Right cardiac atrium (tissue), 5 donors: Measurements from ENCODE around the gene CACNA2D1. TPM values are rescaled to one million over a fixed set of nuclear protein-coding genes. Genes with fewer than 3 reads are reported as not detected.

Experiments used
- ATAC-seq, 2 donors: fragments of 200-7000 bp; cut with Tn5 transposase; one replicate each; pipeline versions ENCODE4 v1.8.0 to v1.9.1; 2020; ENCODE audit warnings: moderate library complexity in 2 of 2, mild to moderate bottlenecking in 1 of 2
- DNase-seq, 3 donors: peaks; one replicate each; pipeline ENCODE4 v3.0.0-alpha.2; 2020
- H3K27ac ChIP-seq: one replicate; pipeline ENCODE4 v1.5.1; 2013; ENCODE audit warnings: mild to moderate bottlenecking, low read length, control low read depth, moderate library complexity
- H3K27me3 ChIP-seq: one replicate; pipeline ENCODE4 v1.6.1; 2013; ENCODE audit not compliant: control insufficient read depth, insufficient read depth
- H3K4me1 ChIP-seq: one replicate; pipeline ENCODE4 v1.6.1; 2013; ENCODE audit warnings: low read length; ENCODE audit not compliant: control insufficient read depth, insufficient read depth
- H3K4me3 ChIP-seq: one replicate; pipeline ENCODE4 v1.5.1; 2013; ENCODE audit warnings: low read length, control low read depth
- H3K9me3 ChIP-seq: one replicate; pipeline ENCODE4 v1.6.1; 2013; ENCODE audit warnings: low read length; ENCODE audit not compliant: control insufficient read depth
- WGBS: extraction: QIAGEN DNeasy Blood & Tissue Kit; methylation state at CpG from one replicate; pipeline ENCODE4 v1.1.7; 2013; 5-methylcytosine and 5-hydroxymethylcytosine counted together
- intact Hi-C, 4 donors: fragments of 100-400 bp; cut with DNase I; formaldehyde crosslinking; loops; one replicate each; pipeline versions ENCODE4 v1.11.0 to v1.14.0; 2022 to 2023
- polyA plus RNA-seq: library from polyadenylated mRNA; stranded (reverse); fragments of 200-250 nt; gene quantifications from one replicate; pipeline ENCODE4 v1.2.3, GENCODE V29; 2013
- total RNA-seq, 4 donors: library from RNA; stranded (reverse); fragmentation: NEBNext Ultra II Directional; extraction: Animal tissue kit (Norgen Biotek cat#: 25700); gene quantifications; one replicate each; pipeline ENCODE4 v1.2.1, GENCODE V29; 2021
- donor health status: healthy with polysubstance abuse.
- donor health status: DM: no; HTN: yes; CAD: no.
- donor health status: DM: no; HTN: no; CAD: no.
- donor health status: DM: no; HTN: yes; CAD: no; lungs with severe emphysema.
- donor health status: DM: yes; HTN: yes; CAD: no.

The CACNA2D1 gene
- total and polyA plus RNA-seq, 5 donors = 9.7 to 55.2 (median 42.4) TPM

- H3K27ac ChIP-seq = no peak overlapping the region
- WGBS = 3% methylated on average over 2 of the region's 2 CpGs
- no peaks in the 10 kb centered on the region for H3K27me3 ChIP-seq
- intact Hi-C loops = loop anchor here (5.0 to 10.0 kb wide), 3 partner anchors 440 to 560 kb away; no protein-coding TSS in a partner anchor
- ATAC-seq (peak; percentile 24 to 41), DNase-seq (peak; percentile 10 to 51 (median 14))
- H3K9me3 ChIP-seq = no peaks in the 10 kb centered on the region
- no peaks in the 10 kb centered on the region for H3K4me1 ChIP-seq
- H3K4me3 ChIP-seq = no peak overlapping the region
Measured at GRCh38 chr7:82044497-82045080, 399.0 kb downstream of the CACNA2D1 start.

GRCh38 chr7:82039621-82040020, 404.0 kb downstream of the CACNA2D1 start:
- Histone ChIP-seq H3K9me3 (no peaks in the 10 kb centered on the region), H3K4me3 (no peak overlapping the region), H3K27me3 (no peaks in the 10 kb centered on the region), H3K27ac (no peak overlapping the region), H3K4me1 (no peaks in the 10 kb centered on the region)
- ATAC-seq = no peak
- intact Hi-C loops = loop anchor here in 3 of 4 donors (5.0 to 10.0 kb wide), 3 partner anchors 445 to 565 kb away; no protein-coding TSS in a partner anchor
- WGBS = 72% methylated on average over 1 of the region's 1 CpG
- DNase-seq = no peak

GRCh38 chr7:82036146-82036886, 407.3 kb downstream of the CACNA2D1 start:
- WGBS = 79% methylated on average over 3 of the region's 3 CpGs
- H3K9me3 ChIP-seq = no peaks in the 10 kb centered on the region
- ATAC-seq (no peak), DNase-seq (no peak)
- no peaks in the 10 kb centered on the region for H3K27me3 ChIP-seq
- no peaks in the 10 kb centered on the region for H3K4me1 ChIP-seq
- H3K27ac ChIP-seq = no peak overlapping the region
- intact Hi-C loops = no loop called here
- H3K4me3 ChIP-seq = no peak overlapping the region

GRCh38 chr7:82035456-82035855, 408.1 kb downstream of the CACNA2D1 start:
- no peaks in the 10 kb centered on the region for H3K27me3 ChIP-seq
- H3K9me3 ChIP-seq = no peaks in the 10 kb centered on the region
- no peak for ATAC-seq
- intact Hi-C loops = no loop called here
- 97% methylated on average over 1 of the region's 1 CpG for WGBS
- DNase-seq = no peak
- no peak overlapping the region for H3K27ac ChIP-seq
- no peak overlapping the region for H3K4me3 ChIP-seq
- peaks cover 1% of the 10 kb centered on the region for H3K4me1 ChIP-seq

- 93% methylated on average over 3 of the region's 3 CpGs for WGBS
- Histone ChIP-seq H3K4me1 (peaks cover 1% of the 10 kb centered on the region), H3K27ac (no peak overlapping the region), H3K4me3 (no peak overlapping the region), H3K9me3 (no peaks in the 10 kb centered on the region), H3K27me3 (no peaks in the 10 kb centered on the region)
- DNase-seq = no peak
- no peak for ATAC-seq
- intact Hi-C loops = no loop called here
Measured at GRCh38 chr7:82032901-82033300, 410.7 kb downstream of the CACNA2D1 start.

- intact Hi-C loops = no loop called here
- no peak for ATAC-seq
- WGBS = 97% methylated on average over 1 of the region's 1 CpG
- no peaks in the 10 kb centered on the region for H3K27me3 ChIP-seq
- H3K4me3 ChIP-seq = no peak overlapping the region
- DNase-seq = no peak
- no peak overlapping the region for H3K27ac ChIP-seq
- peaks cover 1% of the 10 kb centered on the region for H3K4me1 ChIP-seq
- H3K9me3 ChIP-seq = no peaks in the 10 kb centered on the region
Measured at GRCh38 chr7:82029236-82029913, 414.2 kb downstream of the CACNA2D1 start.

GRCh38 chr7:82028097-82028496, 415.5 kb downstream of the CACNA2D1 start:
- H3K4me3 ChIP-seq = no peak overlapping the region
- no peaks in the 10 kb centered on the region for H3K9me3 ChIP-seq
- H3K27me3 ChIP-seq = no peaks in the 10 kb centered on the region
- DNase-seq (no peak), ATAC-seq (no peak)
- H3K27ac ChIP-seq = no peak overlapping the region
- peaks cover 1% of the 10 kb centered on the region for H3K4me1 ChIP-seq
- intact Hi-C loops = no loop called here
- WGBS = 94% methylated on average over 1 of the region's 1 CpG

GRCh38 chr7:82021713-82022112, 421.9 kb downstream of the CACNA2D1 start:
- no peak for ATAC-seq
- Histone ChIP-seq H3K4me1 (peaks cover 2% of the 10 kb centered on the region), H3K27me3 (no peaks in the 10 kb centered on the region), H3K4me3 (no peak overlapping the region), H3K9me3 (no peaks in the 10 kb centered on the region), H3K27ac (no peak overlapping the region)
- no peak for DNase-seq
- intact Hi-C loops = no loop called here

- intact Hi-C loops = no loop called here
- H3K4me3 ChIP-seq = no peak overlapping the region
- H3K27me3 ChIP-seq = no peaks in the 10 kb centered on the region
- ATAC-seq = no peak
- H3K4me1 ChIP-seq = peaks cover 2% of the 10 kb centered on the region
- no peak overlapping the region for H3K27ac ChIP-seq
- DNase-seq = no peak
- 30% methylated on average over 2 of the region's 2 CpGs for WGBS
- no peaks in the 10 kb centered on the region for H3K9me3 ChIP-seq
Measured at GRCh38 chr7:82021036-82021435, 422.5 kb downstream of the CACNA2D1 start.

GRCh38 chr7:82019551-82020475, 423.8 kb downstream of the CACNA2D1 start:
- H3K9me3 ChIP-seq = no peaks in the 10 kb centered on the region
- intact Hi-C loops = loop anchor here in 1 of 4 donors (10.0 kb wide), 1 partner anchor 535 kb away; no protein-coding TSS in a partner anchor
- no peak overlapping the region for H3K4me3 ChIP-seq
- ATAC-seq (no peak), DNase-seq (no peak)
- 76% methylated on average over 3 of the region's 3 CpGs for WGBS
- H3K27me3 ChIP-seq = no peaks in the 10 kb centered on the region
- peaks cover 2% of the 10 kb centered on the region for H3K4me1 ChIP-seq
- H3K27ac ChIP-seq = no peak overlapping the region
